Omental fat pad (tissue), 4 donors: ENCODE results near the gene NDUFA8. TPM values are rescaled to one million over a fixed set of nuclear protein-coding genes. Genes with fewer than 3 reads are reported as not detected.
A peak's percentile ranks its signal among the peaks of the same experiment; 100 is the strongest.

Source experiments
- ATAC-seq: fragments of 150-250 bp; one replicate; pipeline ENCODE4 v1.9.1; 2016; ENCODE audit warnings: mild to moderate bottlenecking, moderate library complexity; ENCODE audit not compliant: low FRiP score
- DNase-seq: peaks from one replicate; pipeline ENCODE4 v3.0.0-alpha.2; 2019; ENCODE audit warnings: low spot score
- total RNA-seq, 4 donors: library from RNA; depleted of rRNA; stranded (reverse); fragments of >200 nt; gene quantifications; one replicate each; pipeline ENCODE4 v1.1.0, GENCODE V29; 2016
- TF ChIP-seq, protein P1 (sequence below), 3 donors: fragments of 450-650 bp; IDR thresholded peaks; one replicate each; pipeline ENCODE4 v1.5.1; 2016 to 2017; ENCODE audit warnings: antibody characterized with exemption in 3 of 3, mild to moderate bottlenecking in 3 of 3, moderate library complexity in 2 of 3

NDUFA8 gene
- total RNA-seq, 4 donors from 2014 or later = 22.8 to 41.7 (median 30.0) TPM

DNA sequence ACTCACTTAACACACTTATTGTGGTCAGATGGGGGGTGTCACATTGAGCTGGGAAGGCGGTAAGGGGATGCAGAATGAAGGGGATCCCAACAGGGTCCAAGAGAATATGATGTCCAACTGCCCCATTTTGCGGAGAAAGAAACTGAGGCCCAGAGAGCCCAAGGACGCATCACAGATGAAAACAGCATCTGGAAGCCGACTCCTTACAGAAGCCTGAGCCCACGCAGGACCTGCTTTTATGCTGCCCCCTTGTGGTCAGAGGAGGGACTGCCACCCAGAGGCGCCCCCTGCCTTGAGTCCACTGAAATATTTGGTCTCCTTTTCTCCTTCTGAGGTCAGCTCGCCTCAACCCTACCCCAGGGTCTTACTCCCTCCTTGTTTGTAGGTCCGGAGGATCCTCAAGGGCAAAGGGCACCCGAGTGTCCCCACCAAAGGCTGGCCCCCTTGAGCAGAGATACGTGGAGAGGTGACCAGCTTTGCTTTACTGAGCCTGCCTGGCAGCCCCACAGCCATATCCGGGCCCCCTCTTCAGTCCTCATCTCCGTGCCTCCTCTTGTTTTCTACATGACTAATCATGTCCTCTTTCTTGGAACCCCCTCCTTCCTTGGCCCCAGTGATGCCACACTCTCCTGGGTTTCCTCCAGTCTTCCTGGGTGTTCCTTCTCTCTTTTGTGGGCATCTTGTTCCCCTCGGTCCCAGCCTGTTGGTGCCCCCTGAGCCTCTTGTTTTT lies 36.5 kb downstream of the NDUFA8 start:
- ATAC-seq = no peak
- TF ChIP-seq, protein P1, sequence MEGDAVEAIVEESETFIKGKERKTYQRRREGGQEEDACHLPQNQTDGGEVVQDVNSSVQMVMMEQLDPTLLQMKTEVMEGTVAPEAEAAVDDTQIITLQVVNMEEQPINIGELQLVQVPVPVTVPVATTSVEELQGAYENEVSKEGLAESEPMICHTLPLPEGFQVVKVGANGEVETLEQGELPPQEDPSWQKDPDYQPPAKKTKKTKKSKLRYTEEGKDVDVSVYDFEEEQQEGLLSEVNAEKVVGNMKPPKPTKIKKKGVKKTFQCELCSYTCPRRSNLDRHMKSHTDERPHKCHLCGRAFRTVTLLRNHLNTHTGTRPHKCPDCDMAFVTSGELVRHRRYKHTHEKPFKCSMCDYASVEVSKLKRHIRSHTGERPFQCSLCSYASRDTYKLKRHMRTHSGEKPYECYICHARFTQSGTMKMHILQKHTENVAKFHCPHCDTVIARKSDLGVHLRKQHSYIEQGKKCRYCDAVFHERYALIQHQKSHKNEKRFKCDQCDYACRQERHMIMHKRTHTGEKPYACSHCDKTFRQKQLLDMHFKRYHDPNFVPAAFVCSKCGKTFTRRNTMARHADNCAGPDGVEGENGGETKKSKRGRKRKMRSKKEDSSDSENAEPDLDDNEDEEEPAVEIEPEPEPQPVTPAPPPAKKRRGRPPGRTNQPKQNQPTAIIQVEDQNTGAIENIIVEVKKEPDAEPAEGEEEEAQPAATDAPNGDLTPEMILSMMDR (IDR thresholded peaks at IDR 0.05) = peak in 2 of 3 donors; percentile 74 to 76
- peak; percentile 76 for DNase-seq

DNA sequence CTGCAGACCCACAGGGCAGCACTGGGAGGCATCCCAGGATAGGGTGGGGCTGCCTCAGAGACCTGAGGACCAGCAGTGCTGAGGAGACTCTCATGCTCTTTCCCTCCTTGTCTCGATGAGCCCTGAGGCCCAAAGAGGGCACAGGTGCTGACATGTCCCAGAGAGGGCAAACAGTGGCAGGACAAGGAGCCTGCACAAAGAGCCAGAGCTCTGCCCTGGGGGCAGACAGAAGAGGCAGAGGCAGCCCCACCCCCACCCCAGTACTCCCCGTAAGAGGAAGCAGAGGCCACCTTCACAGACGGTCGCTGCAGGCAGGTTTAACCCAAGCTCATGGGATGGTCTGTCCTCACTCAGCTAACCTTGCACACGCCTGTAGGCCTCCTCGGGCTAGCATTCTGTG lies 37.1 kb downstream of the NDUFA8 start:
- no peak for DNase-seq
- TF ChIP-seq, protein P1 (IDR thresholded peaks at IDR 0.05) = no peak
- no peak for ATAC-seq

DNA sequence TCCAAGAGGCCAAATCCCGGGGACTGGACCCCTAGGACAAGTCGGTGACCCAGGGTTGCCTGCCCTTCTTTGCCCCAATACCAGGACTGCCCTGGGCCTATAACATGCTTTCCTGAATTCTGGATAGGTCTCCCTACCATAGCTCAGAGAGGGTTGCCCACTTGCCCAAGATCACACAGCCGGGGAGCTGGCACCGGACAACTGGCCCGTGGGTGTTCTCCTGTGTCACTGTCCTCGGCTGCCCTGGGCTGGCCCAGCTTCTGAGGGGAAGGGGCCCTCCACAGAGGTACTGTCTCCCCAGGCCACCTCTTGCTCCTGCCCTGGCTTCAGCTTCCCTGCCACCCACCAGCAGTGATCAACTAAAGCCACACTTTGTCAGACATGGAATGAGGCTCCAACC lies 37.6 kb downstream of the NDUFA8 start:
- DNase-seq (no peak), ATAC-seq (no peak)
- TF ChIP-seq, protein P1 (IDR thresholded peaks at IDR 0.05) = no peak

DNA sequence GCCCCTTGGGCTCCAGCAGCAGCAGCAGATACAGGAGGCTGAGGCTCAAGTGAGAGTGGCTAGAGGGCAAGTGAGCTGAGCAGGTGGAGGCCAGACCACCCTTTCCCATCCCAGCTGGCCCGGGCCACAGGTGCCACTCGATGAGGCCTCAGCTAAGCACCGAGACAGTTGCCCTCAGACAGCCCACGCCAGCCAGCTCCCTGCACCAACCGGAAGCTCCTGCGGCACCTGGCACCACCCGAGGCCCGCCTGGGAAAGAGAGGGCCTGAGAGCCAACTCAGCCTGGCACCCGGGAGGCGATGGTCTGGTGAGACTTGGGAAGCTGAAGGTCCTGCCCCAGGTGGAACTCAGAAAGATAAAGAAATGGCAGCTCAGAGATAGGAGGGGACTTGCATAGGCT lies 38.2 kb downstream of the NDUFA8 start:
- ATAC-seq = no peak
- TF ChIP-seq, protein P1 (IDR thresholded peaks at IDR 0.05) = no peak
- DNase-seq = no peak

DNA sequence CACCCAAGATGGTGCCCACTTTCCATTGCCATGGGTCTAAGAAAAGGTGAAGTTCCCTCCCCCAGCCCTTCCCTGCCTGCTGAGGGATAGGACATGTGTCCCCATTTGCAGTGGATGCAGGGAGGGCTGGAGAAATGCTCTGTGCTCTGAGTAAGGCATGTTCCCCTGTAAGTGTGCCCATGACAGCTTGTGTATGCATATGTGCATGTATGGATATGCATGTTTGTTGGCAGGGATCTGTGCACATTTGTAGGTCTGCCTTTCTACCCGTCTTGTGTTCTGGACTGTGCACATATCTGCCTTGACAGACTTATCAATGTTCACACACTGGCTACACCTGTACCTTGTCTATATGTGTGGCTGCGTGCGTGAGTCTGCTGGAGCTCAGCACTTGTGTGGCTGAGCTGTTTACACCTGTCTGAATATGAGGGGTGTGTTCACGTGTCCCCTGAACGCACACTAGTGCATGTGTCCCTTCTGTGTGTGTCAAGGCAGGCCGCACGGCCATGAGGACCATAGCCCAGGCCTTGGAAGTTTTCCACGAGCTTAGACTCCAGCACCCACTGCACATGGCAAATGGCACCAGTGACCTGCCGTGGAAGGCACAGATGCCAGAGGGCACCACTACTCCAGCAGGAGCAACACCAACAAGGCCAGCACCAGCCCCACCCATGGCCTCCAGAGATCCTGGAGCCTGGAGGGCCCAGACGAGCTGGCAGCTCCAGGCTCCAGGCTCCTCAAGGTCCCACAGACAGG lies 39.1 kb downstream of the NDUFA8 start:
- ATAC-seq = no peak
- no peak for DNase-seq
- TF ChIP-seq, protein P1 (IDR thresholded peaks at IDR 0.05) = no peak

DNA sequence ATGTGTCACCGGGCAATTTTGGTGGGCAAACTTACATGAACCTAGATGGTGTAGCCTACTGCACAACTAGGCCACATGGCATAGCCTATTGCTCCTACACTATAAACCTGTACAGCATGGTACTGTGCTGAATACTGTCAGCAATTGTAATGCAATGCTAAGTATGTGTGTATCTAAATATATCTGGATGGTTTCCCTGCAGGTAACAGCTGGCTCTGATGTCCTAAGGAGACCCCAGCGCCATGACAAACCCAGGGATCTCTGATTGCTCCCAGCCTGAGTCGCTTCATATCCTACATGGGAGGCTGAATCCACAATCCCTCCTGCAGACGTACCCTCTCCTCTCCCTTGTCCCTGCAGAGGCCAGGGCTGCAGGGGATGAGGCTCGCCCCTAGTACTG lies 39.9 kb downstream of the NDUFA8 start:
- no peak for ATAC-seq
- DNase-seq = no peak
- TF ChIP-seq, protein P1 (IDR thresholded peaks at IDR 0.05) = no peak

DNA sequence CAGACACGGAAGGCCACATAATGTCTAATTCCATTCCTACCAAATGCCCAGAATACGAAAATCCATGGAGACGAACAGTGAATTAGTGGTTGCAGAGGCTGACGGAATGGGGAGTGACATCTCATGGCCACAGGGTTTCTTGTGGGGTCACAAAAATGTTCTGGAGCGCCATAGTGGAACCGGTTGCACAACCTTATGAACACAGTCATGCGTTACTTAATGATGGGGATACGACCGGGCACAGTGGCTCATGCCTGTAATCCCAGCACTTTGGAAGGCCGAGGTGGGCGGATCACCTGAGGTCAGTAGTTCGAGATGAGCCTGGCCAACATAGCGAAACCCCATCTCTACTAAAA lies 40.4 kb downstream of the NDUFA8 start:
- DNase-seq (no peak), ATAC-seq (no peak)
- TF ChIP-seq, protein P1 (IDR thresholded peaks at IDR 0.05) = no peak
